Measurements from ENCODE around the gene ATP1B2. TPM values are rescaled to one million over a fixed set of nuclear protein-coding genes. Genes with fewer than 3 reads are reported as not detected.

ATP1B2 gene
- total and polyA plus RNA-seq, 9 of the 15 experiments (the other 6 are each of a cell fraction or from before 2014, with no cell fraction given) = 0.23 to 6.0 (median 0.99) TPM

- TF ChIP-seq, protein P1, sequence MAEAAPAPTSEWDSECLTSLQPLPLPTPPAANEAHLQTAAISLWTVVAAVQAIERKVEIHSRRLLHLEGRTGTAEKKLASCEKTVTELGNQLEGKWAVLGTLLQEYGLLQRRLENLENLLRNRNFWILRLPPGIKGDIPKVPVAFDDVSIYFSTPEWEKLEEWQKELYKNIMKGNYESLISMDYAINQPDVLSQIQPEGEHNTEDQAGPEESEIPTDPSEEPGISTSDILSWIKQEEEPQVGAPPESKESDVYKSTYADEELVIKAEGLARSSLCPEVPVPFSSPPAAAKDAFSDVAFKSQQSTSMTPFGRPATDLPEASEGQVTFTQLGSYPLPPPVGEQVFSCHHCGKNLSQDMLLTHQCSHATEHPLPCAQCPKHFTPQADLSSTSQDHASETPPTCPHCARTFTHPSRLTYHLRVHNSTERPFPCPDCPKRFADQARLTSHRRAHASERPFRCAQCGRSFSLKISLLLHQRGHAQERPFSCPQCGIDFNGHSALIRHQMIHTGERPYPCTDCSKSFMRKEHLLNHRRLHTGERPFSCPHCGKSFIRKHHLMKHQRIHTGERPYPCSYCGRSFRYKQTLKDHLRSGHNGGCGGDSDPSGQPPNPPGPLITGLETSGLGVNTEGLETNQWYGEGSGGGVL (CRISPR knock-in tag; IDR thresholded peaks at IDR 0.05) = no peak
- TF ChIP-seq DACH1 (IDR thresholded peaks at IDR 0.05; ENCODE audit: partially characterized antibody) (no peak), PPARD (CRISPR knock-in tag; IDR thresholded peaks at IDR 0.05) (no peak), TCF15 (CRISPR knock-in tag; IDR thresholded peaks at IDR 0.05) (no peak), SNAPC5 (CRISPR knock-in tag; IDR thresholded peaks at IDR 0.05) (no peak), ZBTB2 (IDR thresholded peaks at IDR 0.05) (no peak), ZBTB12 (CRISPR knock-in tag; IDR thresholded peaks at IDR 0.05) (0 out of 2 replicates have a peak, but pooled peaks have one; percentile 8), FOXM1 (IDR thresholded peaks at IDR 0.05; ENCODE audit: low read depth) (no peak), FOXM1 (CRISPR knock-in tag; IDR thresholded peaks at IDR 0.05; ENCODE audit: low read depth) (no peak), ZNF184 (CRISPR knock-in tag; IDR thresholded peaks at IDR 0.05) (no peak), POU5F1 (IDR thresholded peaks at IDR 0.05; ENCODE audit: borderline replicate concordance, low read depth, low read length, partially characterized antibody) (no peak), CXXC5 (CRISPR knock-in tag; IDR thresholded peaks at IDR 0.05) (peak; percentile 10), XRCC5 (IDR thresholded peaks at IDR 0.05; ENCODE audit: low read depth, low read length) (no peak; the same call in 1 of the 2 replicates), ZNF668 (CRISPR knock-in tag; IDR thresholded peaks at IDR 0.05) (no peak), ZNF124 (CRISPR knock-in tag; IDR thresholded peaks at IDR 0.05) (no peak), TSC22D4 (tag; IDR thresholded peaks at IDR 0.05) (no peak)
- TF ChIP-seq, protein P2, sequence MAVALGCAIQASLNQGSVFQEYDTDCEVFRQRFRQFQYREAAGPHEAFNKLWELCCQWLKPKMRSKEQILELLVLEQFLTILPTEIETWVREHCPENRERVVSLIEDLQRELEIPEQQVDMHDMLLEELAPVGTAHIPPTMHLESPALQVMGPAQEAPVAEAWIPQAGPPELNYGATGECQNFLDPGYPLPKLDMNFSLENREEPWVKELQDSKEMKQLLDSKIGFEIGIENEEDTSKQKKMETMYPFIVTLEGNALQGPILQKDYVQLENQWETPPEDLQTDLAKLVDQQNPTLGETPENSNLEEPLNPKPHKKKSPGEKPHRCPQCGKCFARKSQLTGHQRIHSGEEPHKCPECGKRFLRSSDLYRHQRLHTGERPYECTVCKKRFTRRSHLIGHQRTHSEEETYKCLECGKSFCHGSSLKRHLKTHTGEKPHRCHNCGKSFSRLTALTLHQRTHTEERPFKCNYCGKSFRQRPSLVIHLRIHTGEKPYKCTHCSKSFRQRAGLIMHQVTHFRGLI (CRISPR knock-in tag; IDR thresholded peaks at IDR 0.05) = no peak
- TF ChIP-seq, protein P3, sequence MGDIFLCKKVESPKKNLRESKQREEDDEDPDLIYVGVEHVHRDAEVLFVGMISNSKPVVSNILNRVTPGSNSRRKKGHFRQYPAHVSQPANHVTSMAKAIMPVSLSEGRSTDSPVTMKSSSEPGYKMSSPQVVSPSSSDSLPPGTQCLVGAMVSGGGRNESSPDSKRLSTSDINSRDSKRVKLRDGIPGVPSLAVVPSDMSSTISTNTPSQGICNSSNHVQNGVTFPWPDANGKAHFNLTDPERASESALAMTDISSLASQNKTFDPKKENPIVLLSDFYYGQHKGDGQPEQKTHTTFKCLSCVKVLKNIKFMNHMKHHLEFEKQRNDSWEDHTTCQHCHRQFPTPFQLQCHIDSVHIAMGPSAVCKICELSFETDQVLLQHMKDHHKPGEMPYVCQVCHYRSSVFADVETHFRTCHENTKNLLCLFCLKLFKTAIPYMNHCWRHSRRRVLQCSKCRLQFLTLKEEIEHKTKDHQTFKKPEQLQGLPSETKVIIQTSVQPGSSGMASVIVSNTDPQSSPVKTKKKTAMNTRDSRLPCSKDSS (IDR thresholded peaks at IDR 0.05; ENCODE audit: low read depth, partially characterized antibody) = no peak
Measured at GRCh38 chr17:7687072-7687907, 36.6 kb downstream of the ATP1B2 start, which contains the start of gene TP53 (continued).
